Measurements from ENCODE around the gene AGBL4. TPM values are rescaled to one million over a fixed set of nuclear protein-coding genes. Genes with fewer than 3 reads are reported as not detected.

Gene AGBL4
- total RNA-seq, 1 donor from 2014 or later, result not detected

- intact Hi-C loops (cut with DNase I), result no loop called here
- Histone ChIP-seq H3K4me3 (no peak overlapping the region), H3K36me3 (no peaks in the 10 kb centered on the region), H3K4me1 (no peaks in the 10 kb centered on the region), H3K27me3 (no peaks in the 10 kb centered on the region), H3K27ac (no peak overlapping the region), H3K9me3 (no peaks in the 10 kb centered on the region)
- TF ChIP-seq, protein P1, sequence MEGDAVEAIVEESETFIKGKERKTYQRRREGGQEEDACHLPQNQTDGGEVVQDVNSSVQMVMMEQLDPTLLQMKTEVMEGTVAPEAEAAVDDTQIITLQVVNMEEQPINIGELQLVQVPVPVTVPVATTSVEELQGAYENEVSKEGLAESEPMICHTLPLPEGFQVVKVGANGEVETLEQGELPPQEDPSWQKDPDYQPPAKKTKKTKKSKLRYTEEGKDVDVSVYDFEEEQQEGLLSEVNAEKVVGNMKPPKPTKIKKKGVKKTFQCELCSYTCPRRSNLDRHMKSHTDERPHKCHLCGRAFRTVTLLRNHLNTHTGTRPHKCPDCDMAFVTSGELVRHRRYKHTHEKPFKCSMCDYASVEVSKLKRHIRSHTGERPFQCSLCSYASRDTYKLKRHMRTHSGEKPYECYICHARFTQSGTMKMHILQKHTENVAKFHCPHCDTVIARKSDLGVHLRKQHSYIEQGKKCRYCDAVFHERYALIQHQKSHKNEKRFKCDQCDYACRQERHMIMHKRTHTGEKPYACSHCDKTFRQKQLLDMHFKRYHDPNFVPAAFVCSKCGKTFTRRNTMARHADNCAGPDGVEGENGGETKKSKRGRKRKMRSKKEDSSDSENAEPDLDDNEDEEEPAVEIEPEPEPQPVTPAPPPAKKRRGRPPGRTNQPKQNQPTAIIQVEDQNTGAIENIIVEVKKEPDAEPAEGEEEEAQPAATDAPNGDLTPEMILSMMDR (IDR thresholded peaks at IDR 0.05), result no peak
- DNase-seq (no peak), ATAC-seq (no peak)
These were observed 815.0 kb downstream of the AGBL4 start for GRCh38 chr1:49208712-49209111.

- intact Hi-C loops (cut with DNase I), result no loop called here
- ATAC-seq, result no peak
- H3K36me3 ChIP-seq, result no peaks in the 10 kb centered on the region
- no peak overlapping the region for H3K4me3 ChIP-seq
- no peak overlapping the region for H3K27ac ChIP-seq
- no peak for DNase-seq
- no peaks in the 10 kb centered on the region for H3K4me1 ChIP-seq
- TF ChIP-seq, protein P1 (IDR thresholded peaks at IDR 0.05), result no peak
- H3K27me3 ChIP-seq, result no peaks in the 10 kb centered on the region
- H3K9me3 ChIP-seq, result no peaks in the 10 kb centered on the region
These were observed 819.0 kb downstream of the AGBL4 start for GRCh38 chr1:49204720-49205119.

DNA sequence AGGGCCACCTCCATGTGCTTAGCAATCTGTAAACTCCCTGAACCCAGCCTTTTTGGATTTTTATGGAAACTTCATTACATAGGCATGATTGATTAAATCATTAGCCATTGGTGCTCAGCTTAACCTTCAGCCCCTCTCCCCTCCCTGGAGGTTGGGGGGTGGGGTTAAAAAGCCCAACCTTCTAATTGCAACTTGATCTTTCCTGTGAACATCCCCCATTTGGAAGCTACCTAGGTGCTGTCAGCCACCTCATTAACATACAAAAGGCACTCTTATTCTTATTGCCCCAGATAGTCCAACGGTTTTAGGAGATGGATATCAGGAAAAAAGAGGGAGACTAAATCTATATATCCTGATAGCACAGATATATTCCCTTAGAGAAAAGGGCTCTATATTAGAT, 823.0 kb downstream of the AGBL4 start:
- intact Hi-C loops (cut with DNase I), result no loop called here
- Histone ChIP-seq H3K4me3 (no peak overlapping the region), H3K27me3 (no peaks in the 10 kb centered on the region), H3K36me3 (no peaks in the 10 kb centered on the region), H3K4me1 (no peaks in the 10 kb centered on the region), H3K27ac (no peak overlapping the region), H3K9me3 (no peaks in the 10 kb centered on the region)
- DNase-seq (no peak), ATAC-seq (no peak)
- TF ChIP-seq, protein P1 (IDR thresholded peaks at IDR 0.05), result no peak

GRCh38 chr1:49199564-49199963, 824.2 kb downstream of the AGBL4 start:
- DNase-seq, result no peak

GRCh38 chr1:49197081-49197480, 826.7 kb downstream of the AGBL4 start:
- ATAC-seq, result no peak
- intact Hi-C loops (cut with DNase I), result no loop called here
- H3K27ac ChIP-seq, result no peak overlapping the region
- no peaks in the 10 kb centered on the region for H3K9me3 ChIP-seq
- no peak for DNase-seq
- H3K4me1 ChIP-seq, result no peaks in the 10 kb centered on the region
- TF ChIP-seq, protein P1 (IDR thresholded peaks at IDR 0.05), result no peak
- H3K27me3 ChIP-seq, result no peaks in the 10 kb centered on the region
- H3K4me3 ChIP-seq, result no peak overlapping the region
- no peaks in the 10 kb centered on the region for H3K36me3 ChIP-seq

More at GRCh38 chr1:49199564-49199963, 824.2 kb downstream of the AGBL4 start:
- Histone ChIP-seq H3K4me3 (no peak overlapping the region), H3K27me3 (no peaks in the 10 kb centered on the region), H3K36me3 (no peaks in the 10 kb centered on the region), H3K9me3 (no peaks in the 10 kb centered on the region), H3K4me1 (no peaks in the 10 kb centered on the region), H3K27ac (no peak overlapping the region)
- TF ChIP-seq, protein P1 (IDR thresholded peaks at IDR 0.05), result no peak
- intact Hi-C loops (cut with DNase I), result no loop called here
- ATAC-seq, result no peak

- H3K36me3 ChIP-seq, result no peaks in the 10 kb centered on the region
- intact Hi-C loops (cut with DNase I), result no loop called here
- DNase-seq (no peak), ATAC-seq (no peak)
- no peaks in the 10 kb centered on the region for H3K9me3 ChIP-seq
- H3K27me3 ChIP-seq, result no peaks in the 10 kb centered on the region
- TF ChIP-seq, protein P1 (IDR thresholded peaks at IDR 0.05), result no peak
- no peak overlapping the region for H3K27ac ChIP-seq
- H3K4me1 ChIP-seq, result no peaks in the 10 kb centered on the region
- H3K4me3 ChIP-seq, result no peak overlapping the region
These were observed 833.6 kb downstream of the AGBL4 start for GRCh38 chr1:49190138-49190537.

All from upper lobe of right lung (tissue), 1 donor.